ENCODE data around the gene MFAP3.
"Not testable (repeated sequence)": the region's sequence is repeated elsewhere in the genome, so short reads cannot be mapped to it uniquely, and the experiment has no call there.

Gene MFAP3

DNA sequence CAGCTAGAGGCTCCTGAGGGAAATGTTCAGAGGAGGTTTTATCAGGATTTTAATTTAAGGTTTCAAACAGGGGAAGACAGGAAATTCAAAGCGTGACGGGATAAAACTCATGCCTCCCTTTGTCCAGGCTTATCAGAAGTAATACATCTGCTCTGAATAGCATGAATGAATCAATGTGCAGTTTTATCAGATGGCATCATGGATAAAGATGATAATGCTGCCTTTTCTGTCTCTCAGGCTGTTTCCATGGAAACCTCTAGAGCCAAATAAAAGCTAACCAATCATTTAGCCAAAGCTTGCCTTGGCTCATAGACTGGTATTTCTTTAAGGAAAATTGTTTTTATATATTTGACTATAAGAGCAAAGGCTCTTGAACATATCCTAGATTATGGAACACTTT, 16.4 kb downstream of the MFAP3 start:
- no peak for DNase-seq (ENCODE audit: insufficient read length)
- TF ChIP-seq POLR2A (IDR thresholded peaks at IDR 0.05; ENCODE audit: low read depth, low read length) (no peak), POLR2AphosphoS5 (IDR thresholded peaks at IDR 0.05; ENCODE audit: low read depth, low read length) (no peak), TAF1 (IDR thresholded peaks at IDR 0.05; ENCODE audit: borderline replicate concordance, low read depth, low read length) (no peak)
- no peak for FAIRE-seq

DNA sequence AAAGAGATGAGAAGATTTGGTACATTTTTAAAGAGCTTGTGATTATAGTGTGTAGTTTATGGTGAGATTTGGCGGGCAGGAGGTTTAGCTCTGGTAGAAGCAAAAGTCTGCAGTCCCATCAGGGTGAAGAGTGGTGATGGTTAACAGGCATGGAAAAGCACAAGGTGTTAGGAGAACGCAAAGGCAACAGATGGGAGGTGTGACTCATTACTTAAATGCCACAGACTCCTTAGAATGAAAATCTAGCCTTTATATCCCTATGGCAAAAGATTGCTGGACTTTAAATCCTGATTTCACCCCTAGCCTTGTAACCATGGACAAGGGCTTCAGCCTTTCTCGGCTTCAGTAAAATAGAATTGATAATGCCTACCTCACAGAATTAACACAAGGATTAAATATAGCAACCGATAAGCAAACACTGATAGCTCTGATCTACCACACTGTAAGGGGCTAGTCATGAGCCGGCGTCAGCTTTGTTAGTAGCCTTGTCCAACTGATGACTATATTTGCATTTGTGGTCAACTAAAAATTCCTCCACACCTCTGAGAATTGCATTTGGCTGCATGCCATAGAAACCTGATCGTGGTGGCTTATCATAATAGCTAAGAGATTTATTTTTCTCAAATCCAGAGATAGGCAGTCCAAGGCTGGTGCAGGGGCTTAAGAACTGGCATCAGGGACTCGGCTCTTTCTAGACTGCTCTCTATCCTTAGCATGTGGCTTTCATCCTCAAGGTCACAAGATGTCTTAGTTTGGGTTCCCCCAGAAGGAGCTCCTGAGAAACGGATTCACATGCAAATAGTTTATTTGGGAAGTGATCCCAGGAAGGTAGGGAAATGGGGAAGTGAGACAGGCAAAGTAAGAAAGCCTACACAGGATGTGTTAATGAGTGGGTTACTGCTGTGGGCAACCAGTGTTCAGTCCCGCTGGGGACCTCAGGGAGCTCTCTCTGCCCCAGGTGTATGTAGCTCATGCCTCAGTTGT, 19.6 kb downstream of the MFAP3 start:
- FAIRE-seq = no peak

DNA sequence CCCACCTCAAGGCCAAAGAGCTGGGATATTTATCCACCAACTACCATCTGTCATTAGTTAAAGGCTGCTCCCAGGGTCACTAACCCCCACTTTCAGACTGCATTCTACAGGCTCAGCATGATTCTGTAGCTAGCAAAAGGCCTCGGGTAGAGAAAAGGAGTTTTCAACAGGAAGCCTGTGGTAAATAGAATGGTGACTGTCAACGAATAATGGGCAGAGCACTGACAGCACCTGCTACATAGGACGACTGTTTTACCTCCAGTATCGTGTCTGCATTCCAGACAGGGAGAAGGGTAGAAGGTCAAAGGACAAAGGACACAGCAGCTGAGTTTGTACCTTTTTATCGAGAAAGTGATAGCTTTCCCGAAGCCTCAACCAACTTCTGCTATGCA, 20.3 kb downstream of the MFAP3 start:
- no peak for DNase-seq (ENCODE audit: insufficient read length)
- peak; percentile 27 for FAIRE-seq
- no peak for TF ChIP-seq POLR2AphosphoS5 (IDR thresholded peaks at IDR 0.05; ENCODE audit: low read depth, low read length)
- TF ChIP-seq TAF1 (IDR thresholded peaks at IDR 0.05; ENCODE audit: borderline replicate concordance, low read depth, low read length) = no peak
- TF ChIP-seq POLR2A (IDR thresholded peaks at IDR 0.05; ENCODE audit: low read depth, low read length) = no peak

More for the DNA sequence above, 19.6 kb downstream of the MFAP3 start:
- no peak for DNase-seq (ENCODE audit: insufficient read length)
- TF ChIP-seq TAF1 (IDR thresholded peaks at IDR 0.05; ENCODE audit: borderline replicate concordance, low read depth, low read length) (no peak), POLR2AphosphoS5 (IDR thresholded peaks at IDR 0.05; ENCODE audit: low read depth, low read length) (no peak), POLR2A (IDR thresholded peaks at IDR 0.05; ENCODE audit: low read depth, low read length) (no peak)

DNA sequence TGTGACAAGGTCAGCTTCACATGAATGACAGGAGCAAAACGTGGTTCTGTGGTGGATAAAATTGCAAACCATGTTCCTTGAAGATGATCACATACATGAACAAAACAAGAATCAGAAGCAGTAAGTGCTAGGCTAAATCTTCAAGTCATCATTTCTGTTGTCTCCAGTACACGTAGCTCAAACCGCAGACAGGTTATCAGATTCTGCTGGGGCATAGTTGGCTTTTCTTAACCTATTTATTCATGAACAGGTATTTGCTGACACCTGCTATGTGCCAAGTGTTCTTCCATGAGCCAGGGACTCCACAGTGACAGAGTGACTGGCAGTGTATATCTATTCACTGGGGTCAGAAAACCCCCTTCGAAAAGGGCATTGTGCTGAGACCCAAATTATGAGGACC, 20.8 kb downstream of the MFAP3 start:
- TF ChIP-seq POLR2A (IDR thresholded peaks at IDR 0.05; ENCODE audit: low read depth, low read length) (no peak), POLR2AphosphoS5 (IDR thresholded peaks at IDR 0.05; ENCODE audit: low read depth, low read length) (no peak), TAF1 (IDR thresholded peaks at IDR 0.05; ENCODE audit: borderline replicate concordance, low read depth, low read length) (no peak)
- DNase-seq (ENCODE audit: insufficient read length) (no peak), FAIRE-seq (peak; percentile 38)

DNA sequence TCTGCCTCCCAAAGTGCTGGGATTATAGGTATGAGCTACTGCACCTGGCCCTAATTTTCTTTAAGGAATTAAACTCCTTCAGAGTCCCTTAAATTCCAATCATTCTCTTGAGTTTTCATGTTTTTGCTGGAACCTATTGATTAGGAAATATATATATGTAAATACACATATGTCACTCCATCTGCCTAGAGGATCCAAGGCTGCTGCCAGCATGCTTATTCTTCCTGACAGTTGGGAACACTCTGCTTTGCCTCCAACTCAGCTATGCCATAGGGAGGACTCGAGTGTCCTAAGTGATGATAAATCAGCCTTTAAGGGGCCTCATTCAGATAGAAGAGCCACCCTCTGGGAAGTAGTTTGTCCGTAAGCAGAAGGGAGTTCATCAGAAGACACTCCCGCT, 21.8 kb downstream of the MFAP3 start:
- TF ChIP-seq POLR2A (IDR thresholded peaks at IDR 0.05; ENCODE audit: low read depth, low read length) (no peak), POLR2AphosphoS5 (IDR thresholded peaks at IDR 0.05; ENCODE audit: low read depth, low read length) (no peak), TAF1 (IDR thresholded peaks at IDR 0.05; ENCODE audit: borderline replicate concordance, low read depth, low read length) (no peak)
- no peak for FAIRE-seq
- DNase-seq (ENCODE audit: insufficient read length) = no peak

DNA sequence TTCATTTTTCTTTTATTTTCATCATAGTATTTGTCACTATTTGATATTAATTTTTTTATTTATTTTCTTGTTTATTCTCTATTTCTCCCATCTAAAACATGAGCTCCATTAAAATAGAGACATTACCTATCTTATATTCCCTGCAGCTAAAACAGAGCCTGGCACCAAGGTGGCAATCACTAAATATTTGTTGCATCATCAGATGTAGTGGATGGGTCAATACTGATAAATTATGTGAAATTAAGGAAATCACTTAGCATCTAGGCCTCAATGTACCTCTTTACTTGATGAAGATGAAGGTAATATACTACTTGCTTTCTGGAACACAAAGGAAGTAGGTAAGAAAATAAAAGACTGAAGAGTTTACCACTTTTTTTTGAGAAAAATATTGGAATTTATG, 24.6 kb downstream of the MFAP3 start:
- TF ChIP-seq POLR2AphosphoS5 (IDR thresholded peaks at IDR 0.05; ENCODE audit: low read depth, low read length) (no peak), TAF1 (IDR thresholded peaks at IDR 0.05; ENCODE audit: borderline replicate concordance, low read depth, low read length) (no peak), POLR2A (IDR thresholded peaks at IDR 0.05; ENCODE audit: low read depth, low read length) (no peak)
- FAIRE-seq (no peak), DNase-seq (ENCODE audit: insufficient read length) (no peak)

DNA sequence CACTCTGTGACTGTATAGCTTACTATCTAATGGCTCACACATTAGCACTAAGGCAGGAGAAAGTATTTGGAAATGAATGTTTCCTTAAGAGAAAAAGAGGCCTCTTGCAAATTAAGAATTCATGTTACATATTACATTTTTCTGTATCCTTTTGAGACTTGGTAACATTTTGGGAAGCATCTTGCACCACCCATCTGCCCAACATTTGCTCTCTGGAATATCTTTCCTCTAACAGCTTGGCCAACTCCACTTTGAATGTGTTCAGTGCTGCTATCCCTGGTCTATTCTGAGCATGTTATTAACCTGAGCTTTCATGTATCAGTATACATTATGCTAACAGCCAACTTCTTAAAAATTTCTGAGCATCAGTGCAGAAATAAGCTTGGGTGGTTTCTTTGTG, 27.2 kb downstream of the MFAP3 start:
- TF ChIP-seq POLR2AphosphoS5 (IDR thresholded peaks at IDR 0.05; ENCODE audit: low read depth, low read length) (no peak), TAF1 (IDR thresholded peaks at IDR 0.05; ENCODE audit: borderline replicate concordance, low read depth, low read length) (no peak), POLR2A (IDR thresholded peaks at IDR 0.05; ENCODE audit: low read depth, low read length) (no peak)
- DNase-seq (ENCODE audit: insufficient read length) (no peak), FAIRE-seq (no peak)

DNA sequence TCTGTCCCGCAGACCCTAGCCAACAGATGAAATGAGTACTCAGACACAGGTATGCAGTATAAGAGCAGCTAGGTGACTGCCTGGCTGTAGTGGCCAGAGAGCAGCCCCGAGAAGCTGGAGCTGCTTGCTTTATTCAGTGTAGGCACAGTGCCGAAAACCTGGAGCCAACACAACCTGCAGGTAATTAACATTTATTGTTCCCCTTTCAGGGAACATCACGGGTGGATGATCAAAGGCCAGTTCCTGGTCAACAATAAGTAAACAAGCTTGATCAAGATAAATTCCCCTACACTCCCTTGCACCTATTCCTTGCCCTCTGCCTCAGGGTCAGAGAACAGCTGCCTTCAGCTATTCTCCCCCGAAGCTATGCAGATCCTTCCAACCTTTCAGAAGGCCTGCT, 31.1 kb downstream of the MFAP3 start:
- not testable (repeated sequence) for DNase-seq (ENCODE audit: insufficient read length); FAIRE-seq

DNA sequence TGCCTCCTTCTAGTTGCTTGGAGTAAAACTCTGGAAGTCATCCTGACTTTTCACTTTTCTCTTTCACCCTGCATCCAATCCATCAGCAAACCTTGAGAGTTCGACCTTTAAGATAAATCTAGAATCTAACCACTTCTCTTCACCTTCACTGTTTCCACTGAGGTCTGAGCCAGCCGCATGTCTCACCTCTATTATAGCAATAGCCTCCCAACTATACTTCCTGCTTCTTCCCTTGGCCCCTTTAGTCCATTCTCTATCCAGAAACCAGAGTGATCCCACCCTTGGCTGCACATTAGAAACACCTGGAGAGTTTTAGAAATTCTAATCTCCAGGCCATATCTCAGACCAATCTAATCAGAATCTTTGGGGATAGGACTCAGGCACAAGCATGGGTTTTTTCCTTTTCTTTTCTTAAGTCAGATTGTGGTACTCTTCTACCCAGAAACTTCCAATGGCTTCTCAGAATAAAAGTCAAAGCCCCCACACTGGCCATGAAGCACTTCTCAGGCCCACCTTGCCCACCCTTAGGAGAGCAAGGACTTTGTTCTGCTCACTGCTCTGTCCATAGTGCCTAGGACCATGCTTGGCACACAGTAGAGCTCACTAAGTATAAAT, 33.1 kb downstream of the MFAP3 start:
- DNase-seq (ENCODE audit: insufficient read length) (no peak), FAIRE-seq (no peak)
- no peak for TF ChIP-seq POLR2AphosphoS5 (IDR thresholded peaks at IDR 0.05; ENCODE audit: low read depth, low read length)
- no peak for TF ChIP-seq POLR2A (IDR thresholded peaks at IDR 0.05; ENCODE audit: low read depth, low read length)
- no peak for TF ChIP-seq TAF1 (IDR thresholded peaks at IDR 0.05; ENCODE audit: borderline replicate concordance, low read depth, low read length)

DNA sequence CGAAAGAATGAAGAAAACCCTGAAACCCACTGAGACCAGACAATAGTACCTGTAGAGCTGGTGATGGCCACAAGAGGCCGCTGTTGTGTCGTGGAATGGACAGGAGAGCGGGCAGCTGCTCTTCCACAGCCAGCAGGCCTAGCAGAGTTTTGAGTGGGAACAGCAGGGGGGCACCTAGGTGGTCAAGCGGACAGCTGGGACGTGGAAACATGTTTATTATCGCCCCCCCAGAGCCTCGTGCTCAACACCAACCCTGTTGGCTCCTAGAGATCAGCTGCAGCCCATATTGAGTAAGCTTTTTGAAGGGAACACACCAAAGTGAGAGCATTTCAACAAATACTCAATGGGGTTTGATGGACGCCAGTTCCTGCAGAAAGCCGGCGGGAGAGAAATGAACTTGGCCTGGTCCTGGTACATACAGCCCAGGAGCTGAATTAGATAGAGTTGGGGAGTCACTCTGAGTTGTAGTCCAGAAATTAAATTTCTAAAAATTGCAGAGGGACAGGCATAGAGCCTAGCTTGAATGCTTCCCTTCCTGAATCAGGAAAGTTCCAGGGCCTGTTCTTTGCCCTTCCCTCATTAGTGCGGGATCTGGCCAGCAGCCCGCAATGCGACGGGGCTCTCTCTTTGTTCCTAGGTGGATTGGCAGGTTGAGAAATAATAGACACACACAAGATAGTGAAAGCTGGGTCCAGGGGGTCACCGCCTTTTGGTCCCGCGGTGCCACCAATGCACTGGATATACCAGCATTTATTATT, 33.8 kb downstream of the MFAP3 start:
- DNase-seq (ENCODE audit: insufficient read length) = peak; percentile 39
- peak; percentile 89 for FAIRE-seq
- no peak for TF ChIP-seq TAF1 (IDR thresholded peaks at IDR 0.05; ENCODE audit: borderline replicate concordance, low read depth, low read length)
- no peak for TF ChIP-seq POLR2AphosphoS5 (IDR thresholded peaks at IDR 0.05; ENCODE audit: low read depth, low read length)
- TF ChIP-seq POLR2A (IDR thresholded peaks at IDR 0.05; ENCODE audit: low read depth, low read length) = no peak

DNA sequence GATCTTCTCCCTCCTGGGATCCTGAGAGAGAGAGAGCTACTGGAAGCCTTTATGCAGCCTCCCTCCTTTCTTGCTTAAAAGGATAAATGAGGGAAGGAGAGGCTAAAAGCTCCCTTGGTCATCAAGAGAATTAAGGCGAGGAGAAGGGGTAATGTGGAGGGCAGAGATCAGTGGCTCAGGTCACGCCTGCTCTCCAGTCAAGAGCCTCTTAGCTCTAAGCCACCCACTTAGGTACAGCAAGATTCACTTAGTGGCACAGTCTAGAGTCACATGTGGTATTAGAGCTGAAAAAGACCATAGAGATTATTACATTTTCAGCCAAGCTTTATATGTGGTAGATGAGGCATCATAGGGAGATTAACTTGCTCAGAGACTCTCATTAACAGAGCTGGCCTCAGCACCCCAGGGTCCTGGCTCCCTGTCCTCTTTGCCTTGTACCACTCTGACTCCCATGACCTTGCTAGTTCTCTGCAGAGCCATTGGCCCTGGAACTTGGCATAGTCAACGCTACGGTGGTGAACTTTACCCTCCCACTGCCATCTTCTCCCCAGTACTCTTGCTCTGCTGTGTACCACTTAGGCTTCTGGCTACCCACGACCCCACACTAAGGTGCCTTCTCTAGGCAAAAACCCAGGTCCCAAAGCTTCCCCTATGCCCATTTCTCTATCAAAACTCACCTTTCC, 37.6 kb downstream of the MFAP3 start:
- no peak for DNase-seq (ENCODE audit: insufficient read length)
- no peak for TF ChIP-seq TAF1 (IDR thresholded peaks at IDR 0.05; ENCODE audit: borderline replicate concordance, low read depth, low read length)
- TF ChIP-seq POLR2A (IDR thresholded peaks at IDR 0.05; ENCODE audit: low read depth, low read length) = no peak
- TF ChIP-seq POLR2AphosphoS5 (IDR thresholded peaks at IDR 0.05; ENCODE audit: low read depth, low read length) = no peak
- FAIRE-seq = no peak
